GM12878 (cell line): ENCODE results near the gene EPHB1. TPM values are rescaled to one million over a fixed set of nuclear protein-coding genes. Genes with fewer than 3 reads are reported as not detected.

Experiments
- ATAC-seq: fragments of 200-7000 bp; cut with Tn5 transposase; 3 replicates; pipeline ENCODE4 v1.9.1; 2020; ENCODE audit warnings: mild to moderate bottlenecking, moderate library complexity
- BruUV-seq: library from RNA; stranded (reverse); fragments of 400-500 nt; replicated peaks from 2 replicates; lab custom pipeline; 2021; lab: Mats Ljungman, UMichigan
- CTCF ChIA-PET: fragments of 300-600 bp; sonication (Branson Sonifier 250); formaldehyde crosslinking; extraction: SDS; loops from one replicate; lab custom pipeline; 2021; ENCODE audit warnings: inconsistent platforms; lab: Yijun Ruan, JAX
- POLR2A ChIA-PET: fragments of 350-600 bp; formaldehyde crosslinking; extraction: SDS; loops from one replicate; lab custom pipeline; 2021; ENCODE audit warnings: inconsistent platforms; lab: Charles Lee
- RAD21 ChIA-PET: fragments of 300-600 bp; sonication (Branson Sonifier 250); formaldehyde crosslinking; loops from one replicate; lab custom pipeline; 2023; ENCODE audit warnings: antibody characterized with exemption; ENCODE audit not compliant: unreplicated experiment; lab: Charles Lee
- SMC1A ChIA-PET: fragments of 300-600 bp; sonication (Branson Sonifier 250); formaldehyde crosslinking; loops from one replicate; lab custom pipeline; 2023; ENCODE audit not compliant: unreplicated experiment, uncharacterized antibody; lab: Charles Lee
- DNase-seq: peaks from one replicate; pipeline ENCODE4 v3.0.0-alpha.2; 2011; ENCODE audit warnings: low read depth, low spot score
- FAIRE-seq: peaks from 3 replicates; lab custom pipeline; 2011; peaks lifted over from hg19 to GRCh38; lab: Jason Lieb, UNC
- H2AFZ ChIP-seq: 2 replicates; pipeline ENCODE4 v1.6.0; 2011; ENCODE audit warnings: low read depth, low read length, control low read depth; ENCODE audit not compliant: control insufficient read depth
- H3K27ac ChIP-seq: 2 replicates; pipeline ENCODE4 v1.5.1; 2011; ENCODE audit warnings: control low read depth; ENCODE audit not compliant: control insufficient read depth, insufficient read depth
- H3K27me3 ChIP-seq, 2 experiments: replicated peaks in 1 of 2; 2 replicates each; pipeline versions ENCODE4 v1.6.0 to v1.6.1; 2011; ENCODE audit warnings: low read length in 1 of 2; ENCODE audit not compliant: control insufficient read depth in 2 of 2, insufficient read depth in 2 of 2
- H3K36me3 ChIP-seq, 2 experiments: 2 replicates each; pipeline ENCODE4 v1.5.1; 2011; ENCODE audit warnings: low read length in 1 of 2; ENCODE audit not compliant: control insufficient read depth in 2 of 2, insufficient read depth in 2 of 2
- H3K4me1 ChIP-seq: 2 replicates; pipeline ENCODE4 v1.6.1; 2011; ENCODE audit warnings: mild to moderate bottlenecking, low read length, moderate library complexity, mixed read lengths; ENCODE audit not compliant: control insufficient read depth, insufficient read depth
- H3K4me2 ChIP-seq: 2 replicates; pipeline ENCODE4 v1.6.0; 2011; ENCODE audit warnings: control low read depth; ENCODE audit not compliant: control insufficient read depth, insufficient read depth
- H3K4me3 ChIP-seq: fragments of 200-600 bp; sonication (generic); 2 replicates; pipeline ENCODE4 v1.5.1; 2016
- H3K79me2 ChIP-seq: 2 replicates; pipeline ENCODE4 v1.6.0; 2011; ENCODE audit warnings: low read length; ENCODE audit not compliant: control insufficient read depth, insufficient read depth
- H3K9ac ChIP-seq: 2 replicates; pipeline ENCODE4 v1.8.0; 2011; ENCODE audit warnings: low read length, control low read depth, mixed read lengths; ENCODE audit not compliant: control insufficient read depth, insufficient read depth
- H3K9me3 ChIP-seq: replicated peaks from 3 replicates; pipeline ENCODE4 v1.5.1; 2011; ENCODE audit warnings: mild to moderate bottlenecking, low read length; ENCODE audit not compliant: control insufficient read depth, insufficient read depth
- H4K20me1 ChIP-seq: 2 replicates; pipeline ENCODE4 v1.6.0; 2011; ENCODE audit not compliant: control insufficient read depth, insufficient read depth
- BHLHE40 ChIP-seq, 2 experiments: fragments of 450-650 bp in 1 of 2; IDR thresholded peaks; 2 replicates each; pipeline ENCODE4 v1.6.1; 2011 to 2017; ENCODE audit warnings: low read depth in 2 of 2, borderline replicate concordance in 1 of 2, improper control_type of control experiment in 1 of 2, low read length in 1 of 2, mild to moderate bottlenecking in 1 of 2
- JUNB ChIP-seq: IDR thresholded peaks from 2 replicates; pipeline ENCODE4 v1.6.1; 2016; ENCODE audit warnings: antibody characterized with exemption, mild to moderate bottlenecking
- USF2 ChIP-seq: IDR thresholded peaks from 2 replicates; pipeline ENCODE4 v1.6.1; 2011; ENCODE audit warnings: low read depth, low read length, improper control_type of control experiment, borderline replicate concordance
- ZBTB11 ChIP-seq: fragments of 450-650 bp; formaldehyde crosslinking; IDR thresholded peaks from 2 replicates; pipeline ENCODE4 v1.5.0; 2022; ENCODE audit warnings: mild to moderate bottlenecking, missing genetic modification characterization
- ZZZ3 ChIP-seq: IDR thresholded peaks from 2 replicates; pipeline ENCODE4 v1.6.1; 2011; ENCODE audit warnings: low read depth; ENCODE audit not compliant: control insufficient read depth, insufficient read length
- WGBS: methylation state at CpG from one replicate; pipeline ENCODE4 v1.1.6; 2016; ENCODE audit warnings: low lambda C conversion rate; ENCODE audit not compliant: insufficient replicate concordance, insufficient coverage; ENCODE audit errors: missing lambda C conversion rate; 5-methylcytosine and 5-hydroxymethylcytosine counted together
- in situ Hi-C: fragments of 300-500 bp; cut with MboI; formaldehyde crosslinking; loops from 9 replicates; pipeline ENCODE4 v1.14.3; 2018; ENCODE audit warnings: mixed read lengths
- intact Hi-C: fragments of 100-400 bp; cut with micrococcal nuclease; formaldehyde crosslinking; loops from one replicate; pipeline ENCODE4 v1.14.2; 2022; ENCODE audit not compliant: unreplicated experiment
- polyA plus RNA-seq, 11 experiments: library from polyadenylated mRNA; depleted of rRNA in 4 of 11; unstranded in 6 of 11; stranded (reverse) in 5 of 11; fragments of >200 nt; fragmentation: Nextera tagmentation in 4 of 11; fragmentation: Illumina TruSeq in 1 of 11; extraction: Ambion mirVana in 4 of 11; extraction: Trizol in 1 of 11; gene quantifications; 1 replicate in 1 of 11; 2 replicates in 10 of 11; pipeline versions ENCODE4 v1.2.1 to v1.2.3, GENCODE V29; 2011 to 2016; ENCODE audit warnings: inconsistent platforms in 2 of 11, missing spikeins in 2 of 11, low read depth in 1 of 11
- total RNA-seq, 4 experiments: library from RNA; depleted of rRNA in 3 of 4; stranded (reverse); fragments of >200 nt in 3 of 4; fragmentation: Illumina TruSeq in 1 of 4; extraction: Trizol in 1 of 4; gene quantifications; 2 replicates each; pipeline versions ENCODE4 v1.2.1 to v1.2.3, GENCODE V29; 2013 to 2021

Gene EPHB1
- total and polyA plus RNA-seq, 10 of the 15 experiments (the other 5 are each of a cell fraction or from before 2014, with no cell fraction given): 0.33 to 23.8 (median 1.2) TPM

GRCh38 chr3:134880431-134880830 lies 85.4 kb downstream of the EPHB1 start:
- CTCF ChIA-PET: interaction anchor here (0.9 kb wide), 1 partner anchor 24 kb away, joined by 3 read pairs; no protein-coding TSS in a partner anchor
- SMC1A ChIA-PET: no interaction called here
- H3K79me2 ChIP-seq: peaks cover 2% of the 10 kb centered on the region
- H3K9me3 ChIP-seq: no peaks in the 10 kb centered on the region; the same call in 2 of the 3 replicates
- peaks cover 8% of the 10 kb centered on the region for H3K4me1 ChIP-seq
- no peak for DNase-seq
- POLR2A ChIA-PET: no interaction called here
- intact Hi-C loops (no loop called here), in situ Hi-C loops (no loop called here)
- H3K36me3 ChIP-seq: peaks cover 0 to 2% of the 10 kb centered on the region in 2 experiments; a peak in 2 of 4 replicates
- BruUV-seq: no TSS peak
- H3K9ac ChIP-seq: no peak overlapping the region
- WGBS: 51% methylated on average over 4 of the region's 4 CpGs
- H3K27me3 ChIP-seq: no peaks in the 10 kb centered on the region
- TF ChIP-seq ZZZ3 (no peak), JUNB (no peak), BHLHE40 (IDR thresholded peaks at IDR 0.05; ENCODE audit: borderline replicate concordance in 1 of 2, low read depth in 2 of 2, low read length in 1 of 2) (no peak), ZBTB11 (CRISPR knock-in tag) (no peak), USF2 (no peak)
- H3K4me2 ChIP-seq: no peak overlapping the region
- H2AFZ ChIP-seq: no peak overlapping the region
- no peak overlapping the region for H3K27ac ChIP-seq
- no peak overlapping the region for H3K4me3 ChIP-seq
- no peaks in the 10 kb centered on the region for H4K20me1 ChIP-seq
- no peak for FAIRE-seq
- RAD21 ChIA-PET: interaction anchor here (0.8 kb wide), 1 partner anchor 11 kb away, joined by 3 read pairs; no protein-coding TSS in a partner anchor
- no peak for ATAC-seq
